GM12873 (cell line): ENCODE results near the gene ALMS1.
A peak's percentile ranks its signal among the peaks of the same experiment; 100 is the strongest.

Experiments
- CTCF ChIP-seq: IDR thresholded peaks from 2 replicates; pipeline ENCODE4 v1.5.1; 2012; ENCODE audit warnings: low read depth, mild to moderate bottlenecking, moderate library complexity, low read length, control low read depth; ENCODE audit not compliant: insufficient read depth; ENCODE audit errors: missing control alignments

Gene ALMS1

GRCh38 chr2:73356097-73356496, 29.5 kb upstream of the ALMS1 start:
- TF ChIP-seq CTCF, result no peak

GRCh38 chr2:73359915-73360697, 25.5 kb upstream of the ALMS1 start:
- TF ChIP-seq CTCF, result peak; percentile 42

GRCh38 chr2:73366060-73366459, 19.6 kb upstream of the ALMS1 start:
- no peak for TF ChIP-seq CTCF

DNA sequence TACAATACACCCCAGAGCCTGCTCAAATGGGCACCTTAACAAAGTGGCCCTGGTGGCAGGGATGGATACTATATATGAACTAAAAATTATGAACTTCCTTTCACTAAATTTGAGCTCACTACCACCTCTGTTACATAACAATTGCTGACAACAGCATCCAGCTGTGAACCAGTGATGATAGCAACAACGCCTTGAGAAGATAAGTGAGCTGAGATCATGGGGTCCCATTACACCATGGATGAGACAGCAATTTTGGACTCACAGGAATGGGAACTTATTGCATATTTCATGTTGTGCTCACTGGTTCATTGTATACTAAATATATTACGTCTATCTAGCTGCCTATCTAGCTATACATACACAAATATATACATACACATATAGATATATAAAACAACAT, 16.9 kb upstream of the ALMS1 start:
- no peak for TF ChIP-seq CTCF

GRCh38 chr2:73370348-73370747, 15.3 kb upstream of the ALMS1 start:
- no peak for TF ChIP-seq CTCF

GRCh38 chr2:73373344-73373743, 12.3 kb upstream of the ALMS1 start:
- TF ChIP-seq CTCF, result no peak

DNA sequence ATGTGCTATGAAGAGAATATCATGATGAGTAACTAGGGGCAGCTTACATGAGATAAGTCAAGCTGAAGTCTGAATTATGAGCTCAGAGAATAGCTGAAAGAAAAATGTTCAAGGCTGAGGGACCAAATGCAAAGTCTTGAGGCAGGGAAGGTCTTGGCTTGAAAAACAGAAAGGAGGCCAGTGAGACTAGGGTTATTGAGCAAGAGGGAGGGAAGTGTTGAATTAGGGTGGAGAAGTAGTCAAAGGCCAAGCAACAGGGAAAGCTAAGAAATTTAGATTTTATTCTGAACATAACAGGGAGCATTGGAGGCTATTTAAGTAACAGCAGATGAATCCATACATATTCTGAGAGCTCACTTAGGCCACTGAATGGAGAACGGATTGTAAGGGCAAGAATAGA, 11.4 kb upstream of the ALMS1 start:
- TF ChIP-seq CTCF, result no peak
